ENCODE data around the gene NUP54. TPM values are rescaled to one million over a fixed set of nuclear protein-coding genes. Genes with fewer than 3 reads are reported as not detected.
A peak's percentile ranks its signal among the peaks of the same experiment; 100 is the strongest.

The NUP54 gene
- 10 to 100 TPM; 26.8 to 36.2 TPM for total RNA-seq
- polyA plus RNA-seq (ENCODE audit: insufficient read length in 6 of 6) = 100 to 1,000 TPM in 2 of 6 donors, 10 to 100 TPM in 4; 81.5 to 118 (median 93.1) TPM
- long read RNA-seq, donor 1, transcript NUP54-201 (12 exons, 2,367 nt) = major isoform, 17 of 49 reads
- long read RNA-seq, donor 1, partial matches to known transcripts = 31 of 49 reads
- long read RNA-seq, donor 1, other reads (novel, unspliced or antisense) = 0 of 49 reads
- long read RNA-seq, donor 2, transcript NUP54-201 (12 exons, 2,367 nt) = major isoform, 9 of 28 reads
- long read RNA-seq, donor 2, partial matches to known transcripts = 17 of 28 reads
- long read RNA-seq, donor 2, other reads (novel, unspliced or antisense) = 0 of 28 reads
- long read RNA-seq, donor 3, transcript NUP54-201 (12 exons, 2,367 nt) = major isoform, 11 of 23 reads
- long read RNA-seq, donor 3, partial matches to known transcripts = 11 of 23 reads
- long read RNA-seq, donor 3, other reads (novel, unspliced or antisense) = 0 of 23 reads
- long read RNA-seq, donor 4, partial matches to known transcripts = 2 of 2 reads
- long read RNA-seq, donor 4, other reads (novel, unspliced or antisense) = 0 of 2 reads
- long read RNA-seq, donor 5, transcript NUP54-201 (12 exons, 2,367 nt) = major isoform, 12 of 20 reads
- long read RNA-seq, donor 5, partial matches to known transcripts = 7 of 20 reads
- long read RNA-seq, donor 5, other reads (novel, unspliced or antisense) = 0 of 20 reads
- long read RNA-seq, donor 6, transcript NUP54-201 (12 exons, 2,367 nt) = major isoform, 12 of 23 reads
- long read RNA-seq, donor 6, partial matches to known transcripts = 11 of 23 reads
- long read RNA-seq, donor 6, other reads (novel, unspliced or antisense) = 0 of 23 reads
- long read RNA-seq, donor 7, partial matches to known transcripts = 0 of 4 reads
- long read RNA-seq, donor 7, other reads (novel, unspliced or antisense) = 0 of 4 reads
- long read RNA-seq, donor 8, transcript NUP54-201 (12 exons, 2,367 nt) = major isoform, 12 of 21 reads
- long read RNA-seq, donor 8, partial matches to known transcripts = 9 of 21 reads
- long read RNA-seq, donor 8, other reads (novel, unspliced or antisense) = 0 of 21 reads
- long read RNA-seq, donor 9 = 0 reads
- long read RNA-seq, donor 10, partial matches to known transcripts = 1 of 2 reads
- long read RNA-seq, donor 10, other reads (novel, unspliced or antisense) = 0 of 2 reads
- long read RNA-seq, donor 11, partial matches to known transcripts = 5 of 9 reads
- long read RNA-seq, donor 11, other reads (novel, unspliced or antisense) = 0 of 9 reads
- long read RNA-seq, donor 12, transcript NUP54-201 (12 exons, 2,367 nt) = major isoform, 8 of 17 reads
- long read RNA-seq, donor 12, partial matches to known transcripts = 8 of 17 reads
- long read RNA-seq, donor 12, other reads (novel, unspliced or antisense) = 0 of 17 reads

GRCh38 chr4:76148142-76148865, at the start of gene NUP54:
Gene NUP54 (minus strand): TSS chr4:76148397. CDS start chr4:76148374, 23 bp downstream.
- peak within 1 kb of the TSS; percentile 93 for H3K27ac ChIP-seq
- TF ChIP-seq CTCF (IDR thresholded peaks at IDR 0.05) = no peak
- H3K27me3 ChIP-seq = no peaks in the 10 kb centered on the region
- peaks cover 11 to 25% of the 10 kb centered on the region in 2 donors for H3K4me1 ChIP-seq
- intact Hi-C loops (cut with DNase I) = no loop called here
- H3K4me3 ChIP-seq = peak within 1 kb of the TSS; percentile 84 to 97
- peaks cover 0 to 8% of the 10 kb centered on the region in 2 donors for H3K36me3 ChIP-seq
- DNase-seq (peak; percentile 92 to 98 (median 96)), ATAC-seq (peak; percentile 99)
- no peaks in the 10 kb centered on the region for H3K9me3 ChIP-seq

DNA sequence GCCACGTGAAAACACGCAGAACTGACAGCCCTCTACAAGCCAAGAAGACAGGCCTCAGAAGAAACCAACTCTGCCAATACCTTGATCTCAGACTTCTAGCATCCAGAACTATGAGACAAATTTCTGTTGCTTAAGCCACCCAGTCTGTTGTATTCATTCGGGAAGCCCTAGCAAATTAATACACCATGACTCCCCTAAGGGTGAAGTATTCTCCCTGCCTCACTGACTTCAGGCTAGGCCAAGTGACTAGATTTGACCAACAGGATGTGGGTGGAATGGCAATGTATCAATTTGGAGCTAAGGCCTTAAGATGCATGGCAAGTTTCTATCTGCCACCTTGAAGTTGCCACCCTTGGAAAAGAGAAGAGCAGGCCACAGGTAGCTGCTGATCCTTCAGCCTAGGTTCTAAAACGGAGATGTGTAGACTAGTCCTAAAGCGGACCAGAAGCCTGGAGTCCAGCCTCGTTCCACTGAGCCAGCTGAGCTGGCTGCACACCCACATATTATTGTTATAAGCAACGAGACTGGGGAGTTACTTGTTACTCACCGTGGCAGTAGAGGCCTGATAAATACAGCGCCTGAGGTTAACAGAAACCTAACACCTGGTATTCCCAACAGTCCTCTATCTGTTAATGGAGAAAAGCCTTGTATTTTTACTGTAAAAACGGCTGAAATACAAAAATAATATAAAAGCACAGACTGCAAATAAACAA, 49.0 kb upstream of the NUP54 start:
- H3K27me3 ChIP-seq = no peaks in the 10 kb centered on the region
- no peak overlapping the region for H3K4me3 ChIP-seq
- no peak for ATAC-seq
- H3K4me1 ChIP-seq = peaks cover 71 to 99% of the 10 kb centered on the region in 2 donors
- DNase-seq = no peak
- H3K36me3 ChIP-seq = peaks cover 0 to 27% of the 10 kb centered on the region in 2 donors
- no peaks in the 10 kb centered on the region for H3K9me3 ChIP-seq
- TF ChIP-seq CTCF (IDR thresholded peaks at IDR 0.05) = no peak
- intact Hi-C loops (cut with DNase I) = no loop called here
- peak overlapping the region; percentile 79 to 91 for H3K27ac ChIP-seq

- DNase-seq = no peak
- intact Hi-C loops (cut with DNase I) = no loop called here
- TF ChIP-seq CTCF (IDR thresholded peaks at IDR 0.05) = no peak
- ATAC-seq = no peak
- Histone ChIP-seq H3K36me3 (peaks cover 0 to 34% of the 10 kb centered on the region in 2 donors), H3K4me3 (no peak overlapping the region), H3K9me3 (no peaks in the 10 kb centered on the region), H3K27me3 (no peaks in the 10 kb centered on the region), H3K4me1 (peaks cover 71 to 99% of the 10 kb centered on the region in 2 donors), H3K27ac (peak overlapping the region; percentile 79 to 91)
These were observed 48.2 kb upstream of the NUP54 start for GRCh38 chr4:76196376-76196775.

DNA sequence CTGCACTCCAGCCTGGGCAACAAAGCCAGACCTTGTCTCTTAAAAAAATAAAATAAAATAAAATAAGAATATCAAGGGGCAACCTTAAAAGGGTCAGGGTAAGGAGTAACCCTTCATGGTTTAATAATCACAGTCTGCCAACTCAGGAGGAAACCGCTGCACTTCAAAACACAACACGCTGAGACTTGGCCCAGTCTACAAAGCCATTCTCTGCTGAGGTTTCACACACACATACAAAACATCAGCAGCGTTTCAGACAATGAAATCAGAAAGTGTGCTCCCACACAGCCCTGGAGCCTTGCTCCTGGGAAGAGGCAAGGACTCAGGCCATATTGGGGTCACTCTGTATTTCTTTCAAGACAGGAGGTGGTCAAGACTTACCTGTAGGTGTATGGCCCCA, 47.1 kb upstream of the NUP54 start:
- no peaks in the 10 kb centered on the region for H3K9me3 ChIP-seq
- H3K4me3 ChIP-seq = no peak overlapping the region
- H3K27ac ChIP-seq = peak overlapping the region; percentile 79 to 91
- peaks cover 0 to 44% of the 10 kb centered on the region in 2 donors for H3K36me3 ChIP-seq
- ATAC-seq (no peak), DNase-seq (no peak)
- H3K27me3 ChIP-seq = no peaks in the 10 kb centered on the region
- TF ChIP-seq CTCF (IDR thresholded peaks at IDR 0.05) = no peak
- H3K4me1 ChIP-seq = peaks cover 63 to 89% of the 10 kb centered on the region in 2 donors
- intact Hi-C loops (cut with DNase I) = no loop called here
